Measurements from ENCODE around the gene PPCDC.

PPCDC gene

GRCh38 chr15:75043509-75044257, 20.3 kb downstream of the PPCDC start:
- no peaks in the 10 kb centered on the region for H3K9me3 ChIP-seq (ENCODE audit: control insufficient read depth, insufficient read depth, low read length)
- peaks cover 20% of the 10 kb centered on the region for H3K4me1 ChIP-seq (ENCODE audit: insufficient read depth, low read length)
- peaks cover 3% of the 10 kb centered on the region; the same call in 1 of the 2 replicates for H3K36me3 ChIP-seq (ENCODE audit: insufficient read depth, low read length)
- no peak overlapping the region for H3K9ac ChIP-seq (ENCODE audit: low read depth, low read length)

- Histone ChIP-seq H3K4me1 (ENCODE audit: insufficient read depth, low read length) (peaks cover 20% of the 10 kb centered on the region), H3K9ac (ENCODE audit: low read depth, low read length) (no peak overlapping the region), H3K9me3 (ENCODE audit: control insufficient read depth, insufficient read depth, low read length) (no peaks in the 10 kb centered on the region), H3K36me3 (ENCODE audit: insufficient read depth, low read length) (peaks cover 6% of the 10 kb centered on the region; the same call in 1 of the 2 replicates)
Measured at GRCh38 chr15:75044258-75044878, 21.0 kb downstream of the PPCDC start.

- Histone ChIP-seq H3K9me3 (ENCODE audit: control insufficient read depth, insufficient read depth, low read length) (no peaks in the 10 kb centered on the region), H3K9ac (ENCODE audit: low read depth, low read length) (no peak overlapping the region), H3K4me1 (ENCODE audit: insufficient read depth, low read length) (peaks cover 20% of the 10 kb centered on the region), H3K36me3 (ENCODE audit: insufficient read depth, low read length) (peaks cover 6% of the 10 kb centered on the region; the same call in 1 of the 2 replicates)
Measured at GRCh38 chr15:75045332-75046015, 22.1 kb downstream of the PPCDC start.

- Histone ChIP-seq H3K36me3 (ENCODE audit: insufficient read depth, low read length) (peaks cover 6% of the 10 kb centered on the region; the same call in 1 of the 2 replicates), H3K4me1 (ENCODE audit: insufficient read depth, low read length) (peaks cover 17% of the 10 kb centered on the region), H3K9me3 (ENCODE audit: control insufficient read depth, insufficient read depth, low read length) (no peaks in the 10 kb centered on the region), H3K9ac (ENCODE audit: low read depth, low read length) (no peak overlapping the region)
Measured at GRCh38 chr15:75048394-75048793, 25.0 kb downstream of the PPCDC start.

GRCh38 chr15:75049392-75049791, 26.0 kb downstream of the PPCDC start:
- peaks cover 6% of the 10 kb centered on the region; the same call in 1 of the 2 replicates for H3K36me3 ChIP-seq (ENCODE audit: insufficient read depth, low read length)
- no peak overlapping the region for H3K9ac ChIP-seq (ENCODE audit: low read depth, low read length)
- H3K4me1 ChIP-seq (ENCODE audit: insufficient read depth, low read length), result peaks cover 17% of the 10 kb centered on the region
- no peaks in the 10 kb centered on the region for H3K9me3 ChIP-seq (ENCODE audit: control insufficient read depth, insufficient read depth, low read length)

GRCh38 chr15:75050283-75050682, 26.9 kb downstream of the PPCDC start:
- H3K9ac ChIP-seq (ENCODE audit: low read depth, low read length), result no peak overlapping the region
- H3K4me1 ChIP-seq (ENCODE audit: insufficient read depth, low read length), result peaks cover 17% of the 10 kb centered on the region
- peaks cover 6% of the 10 kb centered on the region; the same call in 1 of the 2 replicates for H3K36me3 ChIP-seq (ENCODE audit: insufficient read depth, low read length)
- H3K9me3 ChIP-seq (ENCODE audit: control insufficient read depth, insufficient read depth, low read length), result no peaks in the 10 kb centered on the region

GRCh38 chr15:75051191-75051608, 27.8 kb downstream of the PPCDC start:
- Histone ChIP-seq H3K36me3 (ENCODE audit: insufficient read depth, low read length) (peaks cover 6% of the 10 kb centered on the region; the same call in 1 of the 2 replicates), H3K9ac (ENCODE audit: low read depth, low read length) (no peak overlapping the region), H3K9me3 (ENCODE audit: control insufficient read depth, insufficient read depth, low read length) (no peaks in the 10 kb centered on the region), H3K4me1 (ENCODE audit: insufficient read depth, low read length) (peaks cover 16% of the 10 kb centered on the region)

GRCh38 chr15:75051711-75052110, 28.3 kb downstream of the PPCDC start:
- H3K4me1 ChIP-seq (ENCODE audit: insufficient read depth, low read length), result peaks cover 11% of the 10 kb centered on the region
- H3K36me3 ChIP-seq (ENCODE audit: insufficient read depth, low read length), result peaks cover 6% of the 10 kb centered on the region; the same call in 1 of the 2 replicates
- H3K9ac ChIP-seq (ENCODE audit: low read depth, low read length), result no peak overlapping the region
- no peaks in the 10 kb centered on the region for H3K9me3 ChIP-seq (ENCODE audit: control insufficient read depth, insufficient read depth, low read length)

- Histone ChIP-seq H3K36me3 (ENCODE audit: insufficient read depth, low read length) (peaks cover 6% of the 10 kb centered on the region; the same call in 1 of the 2 replicates), H3K9ac (ENCODE audit: low read depth, low read length) (no peak overlapping the region), H3K4me1 (ENCODE audit: insufficient read depth, low read length) (peaks cover 5% of the 10 kb centered on the region; the same call in 1 of the 2 replicates), H3K9me3 (ENCODE audit: control insufficient read depth, insufficient read depth, low read length) (no peaks in the 10 kb centered on the region)
Measured at GRCh38 chr15:75052972-75053747, 29.8 kb downstream of the PPCDC start.

- Histone ChIP-seq H3K9me3 (ENCODE audit: control insufficient read depth, insufficient read depth, low read length) (no peaks in the 10 kb centered on the region), H3K36me3 (ENCODE audit: insufficient read depth, low read length) (0 out of 2 replicates have a peak, but pooled peaks cover 3% of the 10 kb centered on the region), H3K9ac (ENCODE audit: low read depth, low read length) (no peak overlapping the region), H3K4me1 (ENCODE audit: insufficient read depth, low read length) (peaks cover 9% of the 10 kb centered on the region)
Measured at GRCh38 chr15:75053748-75054125, 30.3 kb downstream of the PPCDC start.

GRCh38 chr15:75054172-75054897, 30.9 kb downstream of the PPCDC start:
- no peaks in the 10 kb centered on the region for H3K9me3 ChIP-seq (ENCODE audit: control insufficient read depth, insufficient read depth, low read length)
- peaks cover 9% of the 10 kb centered on the region for H3K4me1 ChIP-seq (ENCODE audit: insufficient read depth, low read length)
- H3K36me3 ChIP-seq (ENCODE audit: insufficient read depth, low read length), result no peaks in the 10 kb centered on the region
- H3K9ac ChIP-seq (ENCODE audit: low read depth, low read length), result no peak overlapping the region

- Histone ChIP-seq H3K36me3 (ENCODE audit: insufficient read depth, low read length) (no peaks in the 10 kb centered on the region), H3K9ac (ENCODE audit: low read depth, low read length) (no peak overlapping the region), H3K9me3 (ENCODE audit: control insufficient read depth, insufficient read depth, low read length) (no peaks in the 10 kb centered on the region), H3K4me1 (ENCODE audit: insufficient read depth, low read length) (peaks cover 9% of the 10 kb centered on the region)
Measured at GRCh38 chr15:75056036-75056435, 32.6 kb downstream of the PPCDC start.

GRCh38 chr15:75058127-75058905, 34.9 kb downstream of the PPCDC start:
- Histone ChIP-seq H3K4me1 (ENCODE audit: insufficient read depth, low read length) (peaks cover 9% of the 10 kb centered on the region), H3K36me3 (ENCODE audit: insufficient read depth, low read length) (no peaks in the 10 kb centered on the region), H3K9ac (ENCODE audit: low read depth, low read length) (no peak overlapping the region), H3K9me3 (ENCODE audit: control insufficient read depth, insufficient read depth, low read length) (no peaks in the 10 kb centered on the region)

Measured in ES-I3 (cell line).